Thyroid gland (tissue), 4 donors: Measurements from ENCODE around the gene RIMS3.

Source experiments
- POLR2A ChIP-seq, 2 donors: fragments of 450-650 bp; IDR thresholded peaks; one replicate each; pipeline ENCODE4 v1.6.1; 2017; ENCODE audit warnings: antibody characterized with exemption in 2 of 2, mild to moderate bottlenecking in 2 of 2, moderate library complexity in 1 of 2
- TF ChIP-seq, protein P1 (sequence below), 6 experiments: fragments of 200-600 bp in 3 of 6; fragments of 450-650 bp in 3 of 6; sonication (generic) in 3 of 6; IDR thresholded peaks; one replicate each; pipeline ENCODE4 v1.5.1; 2016 to 2019; ENCODE audit warnings: antibody characterized with exemption in 6 of 6, mild to moderate bottlenecking in 2 of 6, inconsistent platforms in 1 of 6, moderate library complexity in 1 of 6

- TF ChIP-seq, protein P1, sequence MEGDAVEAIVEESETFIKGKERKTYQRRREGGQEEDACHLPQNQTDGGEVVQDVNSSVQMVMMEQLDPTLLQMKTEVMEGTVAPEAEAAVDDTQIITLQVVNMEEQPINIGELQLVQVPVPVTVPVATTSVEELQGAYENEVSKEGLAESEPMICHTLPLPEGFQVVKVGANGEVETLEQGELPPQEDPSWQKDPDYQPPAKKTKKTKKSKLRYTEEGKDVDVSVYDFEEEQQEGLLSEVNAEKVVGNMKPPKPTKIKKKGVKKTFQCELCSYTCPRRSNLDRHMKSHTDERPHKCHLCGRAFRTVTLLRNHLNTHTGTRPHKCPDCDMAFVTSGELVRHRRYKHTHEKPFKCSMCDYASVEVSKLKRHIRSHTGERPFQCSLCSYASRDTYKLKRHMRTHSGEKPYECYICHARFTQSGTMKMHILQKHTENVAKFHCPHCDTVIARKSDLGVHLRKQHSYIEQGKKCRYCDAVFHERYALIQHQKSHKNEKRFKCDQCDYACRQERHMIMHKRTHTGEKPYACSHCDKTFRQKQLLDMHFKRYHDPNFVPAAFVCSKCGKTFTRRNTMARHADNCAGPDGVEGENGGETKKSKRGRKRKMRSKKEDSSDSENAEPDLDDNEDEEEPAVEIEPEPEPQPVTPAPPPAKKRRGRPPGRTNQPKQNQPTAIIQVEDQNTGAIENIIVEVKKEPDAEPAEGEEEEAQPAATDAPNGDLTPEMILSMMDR (IDR thresholded peaks at IDR 0.05) = no peak
- TF ChIP-seq POLR2A (IDR thresholded peaks at IDR 0.05) = no peak
These were observed 69.9 kb downstream of the RIMS3 start for GRCh38 chr1:40595623-40596022.
